PC-3 (cell line): Measurements from ENCODE around the gene NPRL2. TPM values are rescaled to one million over a fixed set of nuclear protein-coding genes. Genes with fewer than 3 reads are reported as not detected.

Experiments
- ATAC-seq: fragments of 200-7000 bp; cut with Tn5 transposase; 2 replicates; pipeline ENCODE4 v1.9.1; 2020; ENCODE audit warnings: mild to moderate bottlenecking, moderate library complexity
- BruUV-seq: library from RNA; stranded (reverse); fragments of 400-500 nt; replicated peaks from 2 replicates; lab custom pipeline; 2021; lab: Mats Ljungman, UMichigan
- CTCF ChIA-PET: fragments of 300-600 bp; sonication (Branson Sonifier 250); formaldehyde crosslinking; loops from one replicate; lab custom pipeline; 2022; ENCODE audit warnings: antibody characterized with exemption; lab: Charles Lee
- POLR2A ChIA-PET: fragments of 300-600 bp; sonication (Branson Sonifier 250); formaldehyde crosslinking; loops from one replicate; lab custom pipeline; 2022; ENCODE audit warnings: antibody characterized with exemption; ENCODE audit not compliant: unreplicated experiment; lab: Charles Lee
- DNase-seq: peaks from one replicate; pipeline ENCODE4 v3.0.0-alpha.2; 2015
- H2AFZ ChIP-seq: fragments of 300-600 bp; sonication (generic); 2 replicates; pipeline ENCODE4 v1.6.0; 2016; ENCODE audit warnings: antibody characterized with exemption, low read length
- H3F3A ChIP-seq: fragments of 300-600 bp; sonication (generic); one replicate; pipeline ENCODE4 v1.6.0; 2017; ENCODE audit warnings: antibody characterized with exemption, low read length, control low read depth, mild to moderate bottlenecking; ENCODE audit not compliant: unreplicated experiment
- H3K27ac ChIP-seq: fragments of 300-600 bp; sonication (generic); 2 replicates; pipeline ENCODE4 v1.5.1; 2016; ENCODE audit warnings: mild to moderate bottlenecking, low read length
- H3K27me3 ChIP-seq: fragments of 300-600 bp; sonication (generic); 2 replicates; pipeline ENCODE4 v1.6.1; 2016; ENCODE audit warnings: low read length, mixed read lengths
- H3K36me3 ChIP-seq: fragments of 300-600 bp; sonication (generic); 2 replicates; pipeline ENCODE4 v1.6.1; 2016; ENCODE audit warnings: low read depth, mixed run types, low read length, mixed read lengths
- H3K4me1 ChIP-seq: fragments of 300-600 bp; sonication (generic); 2 replicates; pipeline ENCODE4 v1.5.1; 2016; ENCODE audit warnings: low read length; ENCODE audit not compliant: insufficient read depth
- H3K4me2 ChIP-seq: fragments of 300-600 bp; sonication (generic); 2 replicates; pipeline ENCODE4 v1.6.0; 2016; ENCODE audit warnings: low read length
- H3K4me3 ChIP-seq: fragments of 300-600 bp; sonication (generic); 2 replicates; pipeline ENCODE4 v1.5.1; 2016; ENCODE audit warnings: mild to moderate bottlenecking, low read length, mixed read lengths
- H3K79me2 ChIP-seq: fragments of 300-600 bp; sonication (generic); 2 replicates; pipeline ENCODE4 v1.6.1; 2017; ENCODE audit warnings: low read length, mixed read lengths
- H3K9ac ChIP-seq: fragments of 300-600 bp; sonication (generic); 2 replicates; pipeline ENCODE4 v1.6.0; 2016; ENCODE audit warnings: mild to moderate bottlenecking, low read length
- H3K9me2 ChIP-seq: fragments of 300-600 bp; sonication (generic); replicated peaks from 2 replicates; pipeline ENCODE4 v1.6.1; 2016; ENCODE audit warnings: mixed run types, low read length, mixed read lengths
- H3K9me3 ChIP-seq: fragments of 300-600 bp; sonication (generic); 2 replicates; pipeline ENCODE4 v1.6.1; 2016; ENCODE audit warnings: low read length, mixed read lengths
- H4K20me1 ChIP-seq: fragments of 300-600 bp; sonication (generic); 2 replicates; pipeline ENCODE4 v1.6.1; 2016; ENCODE audit warnings: low read length, mixed read lengths
- CTCF ChIP-seq: fragments of 300-600 bp; sonication (generic); conservative IDR thresholded peaks from 2 replicates; pipeline ENCODE4 v1.5.1; 2017; ENCODE audit warnings: antibody characterized with exemption, low read depth, mild to moderate bottlenecking, low read length
- EZH2 ChIP-seq: fragments of 300-600 bp; sonication (generic); IDR thresholded peaks from one replicate; pipeline ENCODE4 v1.6.1; 2017; ENCODE audit warnings: antibody characterized with exemption, mild to moderate bottlenecking, low read length; ENCODE audit not compliant: unreplicated experiment
- EZH2phosphoT487 ChIP-seq: fragments of 300-600 bp; sonication (generic); IDR thresholded peaks from 2 replicates; pipeline ENCODE4 v1.6.1; 2018; ENCODE audit warnings: mild to moderate bottlenecking, antibody characterized with exemption, low read length, borderline replicate concordance
- intact Hi-C: fragments of 100-400 bp; cut with micrococcal nuclease; formaldehyde crosslinking; loops from 2 replicates; pipeline ENCODE4 v1.9.0; 2023
- total RNA-seq: library from RNA; depleted of rRNA; stranded (reverse); fragments of >200 nt; gene quantifications from 2 replicates; pipeline ENCODE4 v1.2.3, GENCODE V29; 2014

The NPRL2 gene
- total RNA-seq, 1 experiment from 2014 or later, result 56.9 TPM

GRCh38 chr3:50369012-50369670 lies 18.6 kb upstream of the NPRL2 start:
- H3K27me3 ChIP-seq, result no peaks in the 10 kb centered on the region
- no peak overlapping the region for H3K9ac ChIP-seq
- no peaks in the 10 kb centered on the region for H3K4me1 ChIP-seq
- H2AFZ ChIP-seq, result no peak overlapping the region
- intact Hi-C loops, result no loop called here
- no peak overlapping the region for H3K4me2 ChIP-seq
- no peak overlapping the region for H3K4me3 ChIP-seq
- TF ChIP-seq EZH2 (no peak), CTCF (no peak), EZH2phosphoT487 (no peak)
- ChIA-PET POLR2A (no interaction called here), CTCF (no interaction called here)
- no peaks in the 10 kb centered on the region for H3F3A ChIP-seq
- no TSS peak for BruUV-seq
- H3K27ac ChIP-seq, result no peak overlapping the region
- no peaks in the 10 kb centered on the region for H3K79me2 ChIP-seq
- H3K9me3 ChIP-seq, result no peaks in the 10 kb centered on the region
- no peaks in the 10 kb centered on the region for H3K9me2 ChIP-seq
- no peak for ATAC-seq
- H3K36me3 ChIP-seq, result no peaks in the 10 kb centered on the region
- DNase-seq, result no peak
- H4K20me1 ChIP-seq, result no peaks in the 10 kb centered on the region

GRCh38 chr3:50365842-50366220 lies 15.3 kb upstream of the NPRL2 start:
- H3K4me2 ChIP-seq, result peak overlapping the region; percentile 76
- H3K9me3 ChIP-seq, result no peaks in the 10 kb centered on the region
- CTCF ChIA-PET, result no interaction called here
- intact Hi-C loops, result no loop called here
- POLR2A ChIA-PET, result interaction anchor here (0.6 kb wide), 1 partner anchor 267 kb away, joined by 4 read pairs; no protein-coding TSS in a partner anchor
- no peaks in the 10 kb centered on the region for H3K4me1 ChIP-seq
- TF ChIP-seq EZH2 (no peak), CTCF (no peak), EZH2phosphoT487 (no peak)
- no peak overlapping the region for H3K9ac ChIP-seq
- H3K27me3 ChIP-seq, result no peaks in the 10 kb centered on the region
- peak overlapping the region; percentile 56 for H3K4me3 ChIP-seq
- no peaks in the 10 kb centered on the region for H4K20me1 ChIP-seq
- ATAC-seq (no peak), DNase-seq (no peak)
- no TSS peak for BruUV-seq
- H3F3A ChIP-seq, result no peaks in the 10 kb centered on the region
- no peaks in the 10 kb centered on the region for H3K79me2 ChIP-seq
- H3K36me3 ChIP-seq, result no peaks in the 10 kb centered on the region
- no peak overlapping the region for H3K27ac ChIP-seq
- H2AFZ ChIP-seq, result no peak overlapping the region
- H3K9me2 ChIP-seq, result no peaks in the 10 kb centered on the region

GRCh38 chr3:50365080-50365841 lies 14.7 kb upstream of the NPRL2 start:
- Histone ChIP-seq H3F3A (no peaks in the 10 kb centered on the region), H3K9ac (0 out of 2 replicates have a peak overlapping the region, but pooled peaks have one; percentile 1), H3K79me2 (no peaks in the 10 kb centered on the region), H3K27me3 (no peaks in the 10 kb centered on the region), H3K4me2 (peak overlapping the region; percentile 76), H3K4me3 (peak overlapping the region; percentile 56), H3K4me1 (no peaks in the 10 kb centered on the region), H3K36me3 (no peaks in the 10 kb centered on the region), H3K9me3 (no peaks in the 10 kb centered on the region), H2AFZ (peak overlapping the region; percentile 60), H3K27ac (no peak overlapping the region), H4K20me1 (no peaks in the 10 kb centered on the region), H3K9me2 (no peaks in the 10 kb centered on the region)
- intact Hi-C loops, result no loop called here
- TF ChIP-seq EZH2 (no peak), EZH2phosphoT487 (no peak), CTCF (no peak)
- ATAC-seq, result peak; percentile 80
- ChIA-PET CTCF (no interaction called here), POLR2A (interaction anchor here (0.6 kb wide), 1 partner anchor 267 kb away, joined by 4 read pairs; no protein-coding TSS in a partner anchor)
- BruUV-seq, result TSS peak; percentile 43
- DNase-seq, result peak; percentile 82
